Cardiac fibroblast (primary cell): ENCODE data around the gene UBAC1.
"Not testable (repeated sequence)": the region's sequence is repeated elsewhere in the genome, so short reads cannot be mapped to it uniquely, and the experiment has no call there.

Experiments used
- DNase-seq, 2 donors: peaks; one replicate each; pipeline versions ENCODE4 v3.0.0 to v3.0.0-alpha.2; 2010; ENCODE audit warnings: low read depth in 2 of 2
- H3K4me3 ChIP-seq, 2 donors: replicated peaks in 1 of 2; 1 replicate in 1 of 2; 2 replicates in 1 of 2; pipeline ENCODE4 v1.5.1; 2011; ENCODE audit warnings: low read depth in 2 of 2, low read length in 2 of 2, mild to moderate bottlenecking in 2 of 2, moderate library complexity in 1 of 2
- CTCF ChIP-seq: IDR thresholded peaks from one replicate; pipeline ENCODE4 v1.5.1; 2011; ENCODE audit warnings: low read depth, mild to moderate bottlenecking, low read length, inconsistent platforms

The UBAC1 gene

DNA sequence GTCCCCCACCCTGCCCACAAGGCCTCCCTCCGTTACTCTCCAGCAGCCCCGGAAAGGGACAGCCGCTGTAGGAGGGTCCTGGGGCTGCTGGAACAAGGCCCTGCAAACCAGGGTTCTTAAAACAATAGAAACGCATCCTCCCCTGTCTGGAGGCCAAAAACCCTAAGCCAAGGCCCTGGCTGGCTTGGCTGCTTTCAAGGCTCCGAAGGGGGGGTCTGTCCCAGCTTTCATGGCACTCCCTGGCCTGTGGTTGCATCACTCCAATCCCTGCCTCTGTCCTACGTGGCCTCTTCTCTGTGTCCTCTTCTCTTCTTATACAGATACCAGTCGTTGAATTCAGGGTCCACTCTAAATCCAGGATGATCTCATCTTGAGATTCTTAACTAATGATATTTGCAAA is 7.4 kb upstream of the UBAC1 start:
- no peak for TF ChIP-seq CTCF
- DNase-seq: peak in 1 of 2 donors; percentile 66
- H3K4me3 ChIP-seq: no peak overlapping the region

DNA sequence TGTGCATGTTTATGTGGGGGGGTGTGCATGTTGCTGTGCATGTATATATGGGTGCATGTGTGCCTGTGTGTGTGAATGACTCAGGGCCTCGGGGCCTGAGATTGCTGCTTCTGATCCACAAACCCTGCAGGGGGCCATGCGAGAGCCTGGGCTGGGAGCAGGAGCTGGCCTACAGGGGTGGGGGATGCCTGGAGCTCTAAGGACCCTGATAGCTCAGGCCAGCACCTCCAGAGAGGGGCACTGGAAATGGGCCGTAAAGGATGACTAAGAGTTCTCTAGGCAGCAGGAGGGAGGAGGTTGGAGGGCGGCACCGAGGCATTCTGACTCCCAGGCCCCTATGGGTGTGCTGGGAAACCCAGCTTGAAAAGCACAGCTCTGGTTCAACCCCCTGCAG is 6.9 kb upstream of the UBAC1 start:
- no peak for DNase-seq
- no peak overlapping the region for H3K4me3 ChIP-seq
- TF ChIP-seq CTCF: no peak

DNA sequence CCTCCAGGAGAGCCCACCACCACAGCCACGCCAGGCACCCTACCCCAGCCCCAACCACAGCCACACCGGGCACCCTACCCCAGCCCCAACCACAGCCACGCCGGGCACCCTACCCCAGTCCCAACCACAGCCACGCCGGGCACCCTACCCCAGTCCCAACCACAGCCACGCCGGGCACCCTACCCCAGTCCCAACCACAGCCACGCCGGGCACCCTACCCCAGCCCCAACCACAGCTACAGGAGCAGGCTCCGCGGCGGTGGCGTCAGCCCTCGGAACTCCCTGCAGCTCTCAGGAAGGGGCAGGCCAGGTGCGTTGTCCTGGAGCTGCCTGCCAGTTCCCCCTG is 5.7 kb upstream of the UBAC1 start:
- DNase-seq, H3K4me3 ChIP-seq: not testable (repeated sequence)

GRCh38 chr9:135965124-135965756 is 4.1 kb upstream of the UBAC1 start:
- no peak for TF ChIP-seq CTCF
- no peak for DNase-seq
- no peak overlapping the region for H3K4me3 ChIP-seq

DNA sequence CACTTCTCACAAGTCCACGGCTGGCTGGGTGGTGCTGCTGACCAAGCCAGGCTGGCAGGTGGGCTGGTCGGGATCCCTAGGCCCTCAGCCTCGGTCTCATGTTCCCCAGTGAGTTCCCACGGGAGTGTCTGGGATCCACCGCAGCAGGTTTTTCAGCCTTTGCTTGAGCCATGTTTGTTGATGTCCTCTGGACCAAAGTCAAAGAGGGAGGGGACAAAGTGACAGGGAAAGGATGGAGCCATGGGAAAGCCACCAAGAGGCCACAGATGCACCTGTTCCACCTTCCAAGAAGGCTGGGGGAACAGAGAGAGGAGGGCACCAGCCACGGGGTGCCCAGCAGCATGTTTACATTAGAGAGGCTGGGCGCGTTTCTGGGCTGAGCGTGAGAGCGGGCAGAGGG is 2.8 kb upstream of the UBAC1 start:
- H3K4me3 ChIP-seq: no peak overlapping the region
- DNase-seq: no peak
- no peak for TF ChIP-seq CTCF

GRCh38 chr9:135963338-135963737 is 2.2 kb upstream of the UBAC1 start:
- no peak overlapping the region for H3K4me3 ChIP-seq
- TF ChIP-seq CTCF: no peak
- DNase-seq: no peak

DNA sequence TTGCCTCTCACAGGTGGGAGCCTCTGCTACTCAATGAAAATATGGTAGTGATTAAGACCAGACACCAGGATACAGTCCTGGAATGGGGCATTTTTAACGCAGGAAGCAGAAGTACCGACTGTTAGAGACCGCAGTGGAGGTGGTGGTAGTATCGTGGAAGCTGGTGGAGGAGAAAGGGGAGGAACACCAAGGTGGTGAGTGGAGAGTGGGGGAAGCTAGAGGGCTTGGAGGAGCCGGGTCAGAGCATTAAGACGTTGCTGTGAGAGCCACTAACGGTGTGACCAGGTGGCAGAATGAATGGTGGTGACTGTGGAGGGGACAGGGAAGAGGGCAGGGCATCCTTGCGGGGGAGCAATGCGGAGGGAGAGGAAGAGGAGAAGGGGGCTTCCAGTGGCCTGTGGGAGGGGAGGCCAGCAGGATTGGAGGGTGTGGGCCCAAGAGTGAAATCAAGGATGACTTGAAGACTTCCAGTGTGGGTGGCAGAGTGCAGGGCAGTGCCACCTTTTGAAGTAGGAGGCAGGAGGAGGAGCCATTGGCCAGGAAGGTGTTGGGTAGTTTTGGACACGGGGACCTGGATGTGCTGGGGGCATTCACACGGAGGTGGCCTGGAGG is 1.6 kb upstream of the UBAC1 start:
- no peak for TF ChIP-seq CTCF
- H3K4me3 ChIP-seq: no peak overlapping the region
- no peak for DNase-seq
